Gastroesophageal sphincter (tissue), 3 donors: ENCODE measurements around the gene AHNAK2.

ENCODE experiments used
- CTCF ChIP-seq, 4 experiments: fragments of 200-600 bp in 2 of 4; fragments of 450-650 bp in 2 of 4; sonication (generic) in 1 of 4; IDR thresholded peaks; one replicate each; pipeline ENCODE4 v1.5.1; 2017 to 2019; ENCODE audit warnings: antibody characterized with exemption in 4 of 4, mild to moderate bottlenecking in 2 of 4, moderate library complexity in 2 of 4
- EP300 ChIP-seq: sonication (generic); formaldehyde crosslinking; IDR thresholded peaks from one replicate; pipeline ENCODE4 v1.6.1; 2017; ENCODE audit warnings: antibody characterized with exemption, mild to moderate bottlenecking
- POLR2A ChIP-seq, 2 donors: fragments of 450-650 bp; IDR thresholded peaks; one replicate each; pipeline ENCODE4 v1.6.1; 2017; ENCODE audit warnings: antibody characterized with exemption in 2 of 2, mild to moderate bottlenecking in 2 of 2, moderate library complexity in 1 of 2
- POLR2AphosphoS5 ChIP-seq: sonication (generic); formaldehyde crosslinking; IDR thresholded peaks from one replicate; pipeline ENCODE4 v1.6.1; 2017; ENCODE audit warnings: antibody characterized with exemption

- TF ChIP-seq CTCF (IDR thresholded peaks at IDR 0.05), result no peak
- no peak for TF ChIP-seq POLR2AphosphoS5
- TF ChIP-seq POLR2A (IDR thresholded peaks at IDR 0.05), result no peak
- no peak for TF ChIP-seq EP300
These were observed 11.2 kb upstream of the AHNAK2 start for GRCh38 chr14:104989236-104989950.
